OCI-LY7 (cell line): ENCODE data around the gene PKDCC. TPM values are rescaled to one million over a fixed set of nuclear protein-coding genes. Genes with fewer than 3 reads are reported as not detected.

Experiments used
- BruUV-seq: library from RNA; stranded (reverse); fragments of 400-500 nt; replicated peaks from 2 replicates; lab custom pipeline; 2021; lab: Mats Ljungman, UMichigan
- CTCF ChIA-PET: fragments of 300-600 bp; sonication (Branson Sonifier 250); formaldehyde crosslinking; loops from one replicate; lab custom pipeline; 2022; ENCODE audit warnings: antibody characterized with exemption; ENCODE audit not compliant: unreplicated experiment; lab: Charles Lee
- POLR2A ChIA-PET: fragments of 300-600 bp; sonication (Branson Sonifier 250); formaldehyde crosslinking; loops from one replicate; lab custom pipeline; 2022; ENCODE audit warnings: antibody characterized with exemption; lab: Charles Lee
- DNase-seq: peaks from one replicate; pipeline ENCODE4 v3.0.0-alpha.2; 2015; ENCODE audit warnings: low spot score
- H2AFZ ChIP-seq: fragments of 200-600 bp; sonication (generic), shearing (Covaris generic); 2 replicates; pipeline ENCODE4 v1.6.1; 2014; ENCODE audit warnings: mild to moderate bottlenecking, antibody characterized with exemption, low read length, moderate library complexity
- H3K27ac ChIP-seq: fragments of 200-600 bp; sonication (generic); 2 replicates; pipeline ENCODE4 v1.5.1; 2014; ENCODE audit warnings: mixed run types, low read depth, mild to moderate bottlenecking, moderate library complexity, low read length, inconsistent platforms; ENCODE audit not compliant: poor library complexity, severe bottlenecking
- H3K36me3 ChIP-seq: fragments of 200-600 bp; sonication (generic); 2 replicates; pipeline ENCODE4 v1.6.1; 2014; ENCODE audit warnings: mild to moderate bottlenecking, antibody characterized with exemption, low read length, moderate library complexity, mixed read lengths; ENCODE audit not compliant: insufficient read depth
- H3K4me1 ChIP-seq: fragments of 200-600 bp; sonication (generic); 2 replicates; pipeline ENCODE4 v1.5.1; 2014; ENCODE audit warnings: mild to moderate bottlenecking, low read length; ENCODE audit not compliant: insufficient read depth, poor library complexity, severe bottlenecking
- H3K4me2 ChIP-seq: fragments of 200-600 bp; sonication (generic); 2 replicates; pipeline ENCODE4 v1.6.1; 2014; ENCODE audit warnings: mild to moderate bottlenecking, low read length
- H3K4me3 ChIP-seq: fragments of 200-600 bp; sonication (generic); 2 replicates; pipeline ENCODE4 v1.5.1; 2014; ENCODE audit warnings: mild to moderate bottlenecking, low read depth, low read length; ENCODE audit not compliant: poor library complexity, severe bottlenecking
- H3K79me2 ChIP-seq: fragments of 200-600 bp; sonication (generic); 2 replicates; pipeline ENCODE4 v1.6.1; 2016; ENCODE audit warnings: low read depth, mild to moderate bottlenecking, low read length, moderate library complexity, mixed read lengths; ENCODE audit not compliant: insufficient read depth
- H3K9me2 ChIP-seq: fragments of 200-600 bp; sonication (generic); 2 replicates; pipeline ENCODE4 v1.6.1; 2016; ENCODE audit warnings: mild to moderate bottlenecking, low read length, mixed read lengths; ENCODE audit not compliant: insufficient read depth
- H3K9me3 ChIP-seq: fragments of 200-600 bp; sonication (generic); 2 replicates; pipeline ENCODE4 v1.6.1; 2014; ENCODE audit warnings: mild to moderate bottlenecking, mixed run types, low read length, mixed read lengths
- H4K20me1 ChIP-seq: fragments of 200-600 bp; sonication (generic); 2 replicates; pipeline ENCODE4 v1.6.1; 2014; ENCODE audit warnings: mild to moderate bottlenecking, antibody characterized with exemption, low read length, moderate library complexity, mixed read lengths; ENCODE audit not compliant: insufficient read depth
- CTCF ChIP-seq: fragments of 200-600 bp; sonication (generic); conservative IDR thresholded peaks from 2 replicates; pipeline ENCODE4 v1.5.1; 2014; ENCODE audit warnings: mild to moderate bottlenecking, antibody characterized with exemption, low read length, moderate library complexity, mixed read lengths
- EZH2phosphoT487 ChIP-seq: fragments of 200-600 bp; sonication (generic); IDR thresholded peaks from 2 replicates; pipeline ENCODE4 v1.6.1; 2018; ENCODE audit warnings: low read depth, borderline replicate concordance, mild to moderate bottlenecking, mixed run types, antibody characterized with exemption, low read length, moderate library complexity, mixed read lengths
- intact Hi-C: fragments of 100-400 bp; cut with micrococcal nuclease; formaldehyde crosslinking; loops from one replicate; pipeline ENCODE4 v1.10.0; 2022; ENCODE audit not compliant: unreplicated experiment
- total RNA-seq, 2 experiments: library from RNA; depleted of rRNA in 1 of 2; stranded (reverse); fragments of >200 nt in 1 of 2; shearing (Covaris generic) in 1 of 2; gene quantifications; 2 replicates each; pipeline ENCODE4 v1.2.3, GENCODE V29; 2014 to 2022

PKDCC gene
- total RNA-seq, 2 experiments from 2014 or later: not detected

GRCh38 chr2:42009657-42010580, 37.9 kb upstream of the PKDCC start:
- intact Hi-C loops: no loop called here
- Histone ChIP-seq H3K4me3 (no peak overlapping the region), H3K9me2 (no peaks in the 10 kb centered on the region), H4K20me1 (no peaks in the 10 kb centered on the region), H3K36me3 (no peaks in the 10 kb centered on the region), H3K79me2 (no peaks in the 10 kb centered on the region), H3K4me1 (no peaks in the 10 kb centered on the region), H2AFZ (no peak overlapping the region), H3K4me2 (no peak overlapping the region), H3K9me3 (no peaks in the 10 kb centered on the region), H3K27ac (no peak overlapping the region)
- no peak for TF ChIP-seq CTCF
- TF ChIP-seq EZH2phosphoT487: no peak
- no TSS peak for BruUV-seq
- ChIA-PET POLR2A (no interaction called here), CTCF (no interaction called here)
- DNase-seq: no peak

- H2AFZ ChIP-seq: no peak overlapping the region
- CTCF ChIA-PET: no interaction called here
- DNase-seq: no peak
- no peak overlapping the region for H3K4me2 ChIP-seq
- H3K4me1 ChIP-seq: no peaks in the 10 kb centered on the region
- no peak overlapping the region for H3K4me3 ChIP-seq
- no peaks in the 10 kb centered on the region for H3K9me2 ChIP-seq
- H4K20me1 ChIP-seq: no peaks in the 10 kb centered on the region
- POLR2A ChIA-PET: no interaction called here
- BruUV-seq: no TSS peak
- no peaks in the 10 kb centered on the region for H3K9me3 ChIP-seq
- H3K27ac ChIP-seq: no peak overlapping the region
- no peaks in the 10 kb centered on the region for H3K36me3 ChIP-seq
- no peak for TF ChIP-seq CTCF
- no peak for TF ChIP-seq EZH2phosphoT487
- intact Hi-C loops: no loop called here
- H3K79me2 ChIP-seq: no peaks in the 10 kb centered on the region
Measured at GRCh38 chr2:42010743-42011298, 37.0 kb upstream of the PKDCC start.

DNA sequence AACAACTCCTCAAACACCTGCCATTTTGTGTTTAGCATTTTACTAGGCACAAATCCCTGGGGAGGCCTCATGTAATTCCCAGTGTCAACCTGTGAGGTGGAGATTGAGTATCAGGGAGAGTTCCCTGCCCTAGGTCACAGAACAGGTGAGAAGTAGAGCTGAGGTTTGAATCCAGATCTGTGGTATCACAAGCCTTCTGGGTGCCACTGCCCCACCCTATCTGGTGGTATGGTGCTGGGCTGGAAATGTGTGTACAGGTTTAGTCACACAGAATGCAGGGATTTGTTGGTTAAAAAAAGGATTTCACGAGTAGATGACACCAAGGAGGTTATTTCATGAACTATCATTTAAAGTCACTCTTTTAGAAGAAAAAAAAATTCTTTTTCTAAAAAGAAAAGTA, 35.7 kb upstream of the PKDCC start:
- TF ChIP-seq CTCF (no peak), EZH2phosphoT487 (no peak)
- intact Hi-C loops: no loop called here
- no peak overlapping the region for H2AFZ ChIP-seq
- no peaks in the 10 kb centered on the region for H3K79me2 ChIP-seq
- no peaks in the 10 kb centered on the region for H3K9me2 ChIP-seq
- no peaks in the 10 kb centered on the region for H3K9me3 ChIP-seq
- no TSS peak for BruUV-seq
- DNase-seq: no peak
- H3K27ac ChIP-seq: no peak overlapping the region
- H3K4me3 ChIP-seq: no peak overlapping the region
- ChIA-PET CTCF (no interaction called here), POLR2A (interaction anchor here (0.9 kb wide), 1 partner anchor 217 kb away, joined by 4 read pairs; no protein-coding TSS in a partner anchor)
- H3K4me2 ChIP-seq: no peak overlapping the region
- H3K36me3 ChIP-seq: no peaks in the 10 kb centered on the region
- H3K4me1 ChIP-seq: no peaks in the 10 kb centered on the region
- H4K20me1 ChIP-seq: no peaks in the 10 kb centered on the region
